Stimulated activated CD4-positive, alpha-beta T cell treated with anti-CD3 and anti-CD28 coated beads, Interleukin-2, amount 100 ng/mL, for 24 hours (primary cell): ENCODE data around the gene TMEM198.

Experiments used
- DNase-seq, 2 donors: peaks; one replicate each; pipeline ENCODE4 v3.0.0-alpha.2; 2020

Gene TMEM198

DNA sequence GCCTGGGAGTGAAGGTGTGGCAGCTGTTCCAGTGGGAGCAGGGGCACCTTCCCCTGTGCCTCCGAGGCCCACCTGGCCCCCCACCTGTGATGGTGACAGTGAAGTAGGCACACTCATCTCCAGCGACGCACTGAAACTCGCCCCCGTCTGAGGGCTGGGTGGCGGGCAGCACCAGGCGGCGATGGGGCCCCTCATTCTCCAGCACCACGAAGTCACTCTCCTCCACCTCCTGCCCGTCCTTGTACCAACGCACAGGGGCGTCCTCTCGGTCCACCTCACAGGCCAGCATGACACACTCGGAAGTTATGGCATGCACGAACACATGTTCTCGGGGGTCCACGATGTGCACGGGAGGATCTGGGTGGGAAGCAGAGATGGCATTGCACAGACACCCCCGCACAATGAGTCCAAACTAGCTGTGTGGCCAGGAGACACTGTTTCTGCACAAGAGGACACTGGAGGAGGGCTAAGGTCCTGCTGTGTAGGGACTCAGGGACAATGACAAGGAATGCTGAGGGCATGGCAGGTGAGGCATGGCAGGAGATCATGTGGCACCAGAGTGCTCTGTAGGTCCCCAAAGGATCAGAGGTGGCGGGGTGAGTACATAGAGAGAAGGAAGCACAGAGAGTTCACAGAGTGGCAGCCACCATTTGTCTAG, 19.6 kb downstream of the TMEM198 start:
- DNase-seq = no peak

DNA sequence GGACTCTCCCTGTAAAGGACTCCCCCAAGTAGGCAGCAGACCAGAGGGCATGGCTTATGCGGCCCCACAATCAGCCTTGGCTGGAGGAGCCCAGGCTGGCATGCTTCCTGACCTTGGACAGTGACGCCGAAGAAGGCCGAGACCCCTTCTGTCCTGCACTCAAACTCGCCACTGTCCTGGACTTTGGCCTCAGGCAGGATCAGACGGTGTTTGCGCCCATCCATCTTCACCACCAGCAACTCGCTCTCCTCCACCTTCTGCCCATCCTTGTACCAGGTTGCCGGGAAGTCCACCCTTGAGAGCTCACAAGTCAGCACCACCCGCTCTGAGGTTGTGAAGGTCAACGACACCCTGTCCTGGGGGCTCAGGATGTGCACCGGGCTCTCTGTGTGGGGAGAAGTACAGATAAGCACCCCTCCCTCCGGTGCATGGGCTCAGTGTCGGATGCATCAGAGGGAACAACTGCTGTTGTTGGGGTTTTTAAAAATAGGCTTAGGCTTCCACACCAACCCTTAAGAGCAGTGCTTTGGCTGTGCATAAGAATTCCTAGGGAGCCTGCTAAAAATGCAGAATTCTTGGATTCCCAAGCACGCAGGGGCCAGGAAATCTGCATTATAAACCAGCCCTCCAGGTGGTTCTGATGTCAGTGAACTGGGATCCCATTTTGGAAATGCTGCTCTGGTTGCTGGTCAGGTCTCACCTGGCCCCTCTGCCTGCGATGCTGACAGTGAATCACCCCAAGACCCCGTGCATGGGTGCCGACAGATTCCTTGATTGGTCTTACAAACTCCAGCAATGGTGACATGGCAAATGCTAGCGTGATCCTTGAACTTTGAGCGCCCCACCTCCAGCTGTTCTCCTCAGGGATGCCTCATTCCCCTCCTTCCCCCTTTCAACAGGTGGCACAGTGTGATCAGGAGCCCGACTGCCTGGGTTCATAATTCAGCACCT, 21.6 kb downstream of the TMEM198 start:
- DNase-seq = no peak

DNA sequence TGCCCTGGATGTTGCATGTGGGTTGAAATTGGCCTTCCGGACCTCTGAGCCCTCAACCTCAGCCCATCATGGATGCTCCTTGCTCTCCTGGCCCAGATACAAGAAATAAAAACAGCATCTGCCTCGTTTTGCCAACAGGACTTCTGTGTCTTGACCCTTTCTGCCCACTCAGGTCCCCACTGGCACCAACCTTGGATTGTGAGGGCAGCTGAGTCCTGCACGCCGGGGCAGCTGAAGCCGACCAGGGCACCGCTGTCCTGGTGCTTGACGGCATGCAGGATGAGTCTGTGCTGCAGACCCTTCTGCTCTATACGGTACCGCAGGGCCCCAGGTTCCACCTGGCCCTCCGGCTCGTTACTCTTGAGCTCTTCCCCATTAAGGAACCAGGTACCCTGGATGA, 22.8 kb downstream of the TMEM198 start:
- DNase-seq = no peak

DNA sequence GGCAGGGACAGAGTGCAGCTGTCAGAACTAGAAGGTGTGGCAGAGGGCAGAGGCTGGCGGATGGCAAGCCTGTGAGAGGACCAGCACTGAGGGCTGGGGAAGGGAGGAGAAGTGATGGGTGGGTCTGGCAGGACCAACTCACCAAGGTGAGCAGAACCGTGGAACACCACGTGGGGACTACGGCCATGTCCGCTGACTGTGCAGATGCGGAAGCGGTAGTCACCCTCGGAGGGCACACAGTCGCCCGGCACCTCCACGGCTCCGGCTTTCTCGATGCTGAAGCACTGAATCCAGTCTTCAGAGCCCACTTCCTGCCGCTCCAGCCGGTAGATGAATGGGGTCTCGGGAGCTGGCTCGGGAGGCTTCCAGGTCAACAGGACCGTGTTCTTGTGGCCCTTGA, 23.3 kb downstream of the TMEM198 start:
- DNase-seq = no peak

DNA sequence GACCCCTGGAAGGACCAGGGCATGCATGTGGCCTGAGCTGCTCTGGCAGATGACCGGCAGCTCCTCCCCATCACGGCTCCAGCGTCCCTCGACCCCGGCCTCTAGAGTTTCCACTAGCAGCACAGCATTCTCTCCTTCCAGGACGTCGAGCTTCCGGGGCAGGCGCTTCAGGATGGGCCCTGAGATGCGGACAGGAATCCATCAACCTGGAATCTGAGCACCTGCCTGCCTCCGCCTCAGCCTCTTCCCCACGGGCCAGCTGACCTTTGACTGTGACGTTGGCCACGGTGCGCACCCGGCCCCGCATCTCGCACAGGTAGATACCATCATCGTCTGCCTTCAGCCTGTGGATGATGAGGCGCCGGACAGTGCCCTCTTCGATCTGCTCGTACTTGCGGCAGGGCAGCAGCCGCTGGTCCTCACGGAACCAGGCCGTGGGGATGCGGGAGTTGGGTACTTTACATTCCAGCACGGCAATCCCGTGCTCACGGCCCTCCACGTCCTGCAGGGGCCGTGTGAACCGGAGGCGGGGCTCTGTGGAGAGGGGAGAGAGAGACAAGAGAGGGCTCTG, 24.0 kb downstream of the TMEM198 start:
- DNase-seq = no peak

DNA sequence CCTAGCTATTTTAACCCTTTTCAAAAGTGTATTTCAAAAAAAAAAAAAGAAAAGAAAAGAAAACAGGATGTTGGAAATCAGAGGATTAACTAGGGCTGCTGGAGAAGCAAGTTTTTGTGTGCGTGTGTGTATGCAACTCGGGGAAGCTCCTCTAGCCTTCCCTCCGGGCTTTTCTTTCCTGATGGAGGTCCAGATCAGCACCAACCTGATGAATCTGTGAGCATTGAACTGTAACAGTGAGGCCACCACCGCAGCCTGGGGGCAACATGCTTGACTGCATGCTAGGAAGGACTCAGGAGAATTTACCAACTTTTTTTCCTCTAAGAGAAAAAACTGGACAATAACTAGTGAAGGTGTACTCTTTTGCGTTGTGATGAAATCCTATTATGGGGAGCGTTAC, 25.2 kb downstream of the TMEM198 start:
- no peak for DNase-seq

DNA sequence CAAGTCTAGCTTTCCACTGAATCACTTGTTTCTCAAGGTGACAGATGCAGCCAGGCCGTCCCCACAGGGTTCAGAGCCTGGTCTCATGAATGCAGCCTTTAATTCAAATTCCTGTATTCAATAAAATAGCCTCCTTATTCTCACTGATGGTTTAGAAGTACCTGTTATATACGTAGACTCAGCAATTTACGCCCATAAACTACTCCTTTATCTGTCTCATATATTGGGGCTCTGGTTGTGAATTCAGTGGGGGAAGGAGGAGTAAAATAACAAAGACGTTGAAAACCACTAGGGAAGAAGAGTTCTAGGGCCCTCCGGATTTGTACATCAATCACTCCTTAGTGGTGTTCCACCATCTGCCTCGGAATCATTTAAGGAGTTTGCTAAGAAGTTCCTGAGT, 25.8 kb downstream of the TMEM198 start:
- no peak for DNase-seq

DNA sequence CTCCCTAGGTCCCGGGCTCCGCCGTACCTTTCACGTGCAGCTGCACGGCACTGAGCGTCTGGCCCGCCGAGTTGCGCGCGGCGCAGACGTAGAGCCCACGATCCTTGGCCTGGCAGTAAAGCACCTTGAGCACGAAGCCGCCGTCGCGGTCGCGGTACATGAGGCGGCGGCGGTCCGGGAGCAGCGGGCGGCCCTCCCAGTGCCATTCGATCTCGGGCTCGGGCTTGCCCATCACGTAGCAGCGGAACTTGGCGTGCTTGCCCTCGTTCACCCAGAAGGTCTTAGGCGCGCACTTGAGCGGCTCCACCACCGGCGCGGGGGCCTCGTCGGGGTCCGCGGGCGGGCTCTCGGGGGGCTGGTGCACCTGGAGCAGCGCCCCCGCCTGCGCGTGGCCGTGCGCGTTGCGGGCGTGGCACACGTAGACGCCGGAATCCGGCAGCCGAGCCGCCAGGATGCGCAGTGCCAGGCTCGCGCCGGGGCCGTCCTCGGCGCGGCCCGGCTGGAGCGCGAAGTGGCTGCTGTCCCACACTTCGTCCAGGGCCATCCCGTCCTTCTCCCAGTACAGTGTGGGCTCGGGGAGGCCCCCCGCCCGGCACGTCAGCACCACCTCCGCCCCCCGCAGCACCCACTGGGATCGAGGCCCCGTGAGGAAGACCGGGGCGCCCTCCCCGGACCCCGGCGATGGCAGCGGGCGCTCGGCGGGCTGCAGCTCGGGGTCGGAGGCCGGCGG, 26.5 kb downstream of the TMEM198 start:
- peak in 1 of 2 donors; percentile 36 for DNase-seq

DNA sequence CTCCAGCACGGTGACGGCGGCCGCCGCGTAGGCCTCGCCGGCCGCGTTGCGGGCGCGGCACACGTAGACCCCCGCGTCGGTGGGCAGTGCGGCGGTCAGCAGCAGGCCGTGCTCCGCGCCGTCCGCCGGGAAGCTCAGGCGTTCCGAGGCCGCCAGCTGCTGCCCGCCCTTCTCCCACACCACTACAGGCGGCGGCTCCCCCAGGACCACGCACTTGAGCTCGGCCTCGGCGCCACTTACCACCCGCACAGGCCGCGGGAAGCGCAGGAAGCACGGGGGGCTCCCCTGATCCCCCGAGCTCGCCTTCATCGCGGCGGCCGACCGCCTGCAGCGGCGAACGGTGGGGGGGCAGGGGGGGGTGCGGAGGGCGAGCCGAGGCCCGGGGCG, 27.1 kb downstream of the TMEM198 start:
- peak in 1 of 2 donors; percentile 19 for DNase-seq

DNA sequence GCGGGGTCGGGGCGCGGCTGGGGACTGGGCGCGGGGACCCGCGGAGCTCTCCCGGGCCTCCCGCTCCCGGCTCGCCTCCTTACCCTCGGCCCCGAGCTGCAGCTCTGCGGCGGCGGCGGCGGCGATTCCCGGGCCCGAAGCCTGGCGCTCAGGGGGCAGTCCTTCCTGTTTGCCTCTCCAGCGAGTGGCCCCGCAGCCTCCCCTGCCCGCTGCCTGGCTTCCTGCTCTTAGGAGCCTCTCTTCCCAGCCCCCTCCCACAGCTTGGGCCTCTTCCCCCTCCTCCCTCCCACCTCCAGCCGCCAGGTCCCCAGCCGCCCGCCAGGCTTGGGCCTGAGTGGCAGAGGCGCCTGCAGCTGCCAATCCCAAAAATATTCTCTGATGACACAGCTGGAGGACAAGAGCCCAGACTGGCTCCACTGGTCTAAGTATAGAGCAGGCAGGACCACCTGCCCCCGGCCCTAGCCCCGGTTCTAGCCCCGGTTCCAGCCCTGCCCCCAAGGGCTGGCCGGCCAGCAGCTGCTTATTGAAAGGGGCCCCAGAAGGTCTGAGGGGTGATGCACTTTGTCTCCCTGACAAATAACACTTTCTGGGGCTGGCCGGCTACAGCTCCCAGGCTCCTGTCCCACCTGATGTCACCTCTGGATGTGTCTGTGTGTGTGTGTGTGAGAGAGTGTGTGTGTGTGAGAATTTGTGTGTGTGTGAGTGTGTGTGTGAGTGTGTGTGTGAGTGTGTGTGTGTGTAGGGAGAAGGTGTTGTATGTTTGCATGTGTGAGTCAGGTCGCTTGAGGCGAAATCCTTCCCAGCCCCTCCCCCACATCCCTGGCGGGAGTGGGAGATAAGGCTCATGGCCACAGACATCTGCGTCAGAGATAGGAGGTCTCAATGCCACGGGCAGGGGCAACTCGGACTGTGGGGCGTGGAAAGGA, 27.7 kb downstream of the TMEM198 start, which contains the start of gene OBSL1:
Gene OBSL1 (minus strand): TSS at position 229 of the 926 bp plus-strand sequence. CDS start 307 bp downstream, outside the sequence.
- peak in 1 of 2 donors; percentile 31 for DNase-seq

DNA sequence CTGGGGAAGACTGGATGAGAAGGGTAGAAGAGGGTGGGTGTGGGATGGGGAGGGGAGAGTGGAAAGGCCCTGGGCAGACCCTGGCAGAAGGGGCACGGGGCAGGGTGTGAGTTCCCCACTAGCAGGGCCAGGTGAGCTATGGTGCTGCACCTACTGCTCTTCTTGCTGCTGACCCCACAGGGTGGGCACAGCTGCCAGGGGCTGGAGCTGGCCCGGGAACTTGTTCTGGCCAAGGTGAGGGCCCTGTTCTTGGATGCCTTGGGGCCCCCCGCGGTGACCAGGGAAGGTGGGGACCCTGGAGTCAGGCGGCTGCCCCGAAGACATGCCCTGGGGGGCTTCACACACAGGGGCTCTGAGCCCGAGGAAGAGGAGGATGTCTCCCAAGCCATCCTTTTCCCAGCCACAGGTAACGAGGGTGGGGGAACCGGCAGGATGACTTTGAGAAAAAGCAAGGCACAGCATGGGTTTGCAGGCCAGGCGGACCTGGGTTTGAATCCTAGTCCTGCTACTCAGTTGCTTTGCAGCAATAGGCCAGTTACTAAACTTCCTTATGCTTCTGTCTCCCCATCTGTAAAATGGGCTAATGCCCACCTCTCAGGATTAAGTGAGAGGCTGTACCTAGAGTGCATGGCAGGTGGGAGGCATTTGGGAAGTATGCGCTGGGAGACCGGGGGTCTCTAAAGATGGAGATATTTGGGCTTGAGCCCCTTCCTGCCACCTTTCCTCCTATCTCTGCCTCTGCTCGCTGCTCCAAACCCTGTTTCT, 28.6 kb downstream of the TMEM198 start, which contains the start of gene INHA:
Gene INHA (plus strand): TSS at position 74 of the 765 bp plus-strand sequence. CDS start 65 bp downstream, at position 139.
- DNase-seq = no peak

DNA sequence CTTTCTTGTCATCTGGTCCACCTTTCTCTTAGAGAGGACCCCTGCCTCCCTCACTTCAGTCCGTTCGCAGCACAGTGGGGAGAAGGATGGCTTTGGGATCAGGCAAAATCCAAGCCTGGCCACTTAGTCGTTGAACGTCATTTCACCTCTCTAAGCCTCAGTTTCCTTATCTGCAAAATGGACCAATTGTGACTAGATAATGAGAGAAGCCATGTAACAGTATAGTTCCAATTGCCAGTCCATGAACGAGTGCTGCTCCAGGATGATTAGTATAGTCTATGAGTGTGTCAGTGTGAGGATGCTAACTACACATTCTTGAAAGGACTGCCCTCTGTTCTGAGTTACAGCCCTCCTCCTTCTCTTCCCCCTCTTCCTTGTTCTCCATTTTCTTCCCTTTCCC, 29.3 kb downstream of the TMEM198 start:
- no peak for DNase-seq

DNA sequence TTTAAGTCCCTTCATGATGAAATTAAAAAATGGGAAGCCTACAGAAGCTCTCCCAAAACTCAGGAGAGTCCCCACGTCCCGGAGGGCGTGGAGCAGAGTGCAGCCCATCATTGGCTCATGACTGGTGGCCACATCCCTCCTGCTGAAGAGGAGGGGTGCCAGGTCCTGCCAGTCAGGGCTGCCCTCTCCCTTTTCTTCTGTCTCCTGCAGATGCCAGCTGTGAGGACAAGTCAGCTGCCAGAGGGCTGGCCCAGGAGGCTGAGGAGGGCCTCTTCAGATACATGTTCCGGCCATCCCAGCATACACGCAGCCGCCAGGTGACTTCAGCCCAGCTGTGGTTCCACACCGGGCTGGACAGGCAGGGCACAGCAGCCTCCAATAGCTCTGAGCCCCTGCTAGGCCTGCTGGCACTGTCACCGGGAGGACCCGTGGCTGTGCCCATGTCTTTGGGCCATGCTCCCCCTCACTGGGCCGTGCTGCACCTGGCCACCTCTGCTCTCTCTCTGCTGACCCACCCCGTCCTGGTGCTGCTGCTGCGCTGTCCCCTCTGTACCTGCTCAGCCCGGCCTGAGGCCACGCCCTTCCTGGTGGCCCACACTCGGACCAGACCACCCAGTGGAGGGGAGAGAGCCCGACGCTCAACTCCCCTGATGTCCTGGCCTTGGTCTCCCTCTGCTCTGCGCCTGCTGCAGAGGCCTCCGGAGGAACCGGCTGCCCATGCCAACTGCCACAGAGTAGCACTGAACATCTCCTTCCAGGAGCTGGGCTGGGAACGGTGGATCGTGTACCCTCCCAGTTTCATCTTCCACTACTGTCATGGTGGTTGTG, 30.9 kb downstream of the TMEM198 start:
- no peak for DNase-seq

DNA sequence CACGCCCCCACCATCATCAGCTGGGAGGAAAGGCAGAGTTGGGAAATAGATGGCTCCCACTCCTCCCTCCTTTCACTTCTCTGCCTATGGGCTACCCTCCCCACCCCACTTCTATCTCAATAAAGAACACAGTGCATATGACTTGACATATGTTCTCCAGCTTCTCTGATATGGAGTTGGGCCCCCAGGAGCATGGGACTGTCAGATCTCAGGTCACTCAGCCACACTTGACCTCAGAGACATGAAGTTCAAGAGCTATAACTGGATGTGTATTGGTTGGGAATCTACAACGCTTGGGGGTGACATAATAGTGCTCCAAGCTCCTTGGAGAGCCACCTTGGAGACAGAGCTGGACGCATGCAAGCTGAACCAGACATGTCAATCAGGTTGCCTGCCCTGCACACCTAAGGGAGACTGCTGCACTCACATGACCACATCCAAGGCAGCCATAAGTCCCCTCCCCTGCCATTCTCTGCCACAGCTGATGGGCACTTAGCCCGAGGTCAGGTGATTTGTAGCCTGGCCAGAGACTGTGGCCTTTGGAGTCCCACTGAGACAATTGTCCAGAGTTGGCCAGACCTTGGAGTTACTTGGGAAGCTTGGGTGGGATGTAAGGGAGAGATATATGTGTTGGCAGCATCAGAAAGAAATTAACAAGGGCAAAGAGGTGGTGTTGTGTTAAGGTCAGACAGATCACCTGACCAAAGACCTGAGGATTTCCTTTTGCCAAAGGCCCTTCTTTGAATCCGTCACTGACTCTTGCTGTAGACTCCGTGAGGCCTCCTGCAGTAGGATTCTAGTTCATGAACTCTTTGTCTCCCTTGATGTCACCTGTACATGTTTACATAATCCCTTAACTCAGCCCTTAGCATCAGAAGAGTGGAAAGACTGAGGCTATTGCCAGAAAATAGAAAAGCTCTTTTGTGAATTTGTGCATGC, 32.0 kb downstream of the TMEM198 start:
- no peak for DNase-seq

DNA sequence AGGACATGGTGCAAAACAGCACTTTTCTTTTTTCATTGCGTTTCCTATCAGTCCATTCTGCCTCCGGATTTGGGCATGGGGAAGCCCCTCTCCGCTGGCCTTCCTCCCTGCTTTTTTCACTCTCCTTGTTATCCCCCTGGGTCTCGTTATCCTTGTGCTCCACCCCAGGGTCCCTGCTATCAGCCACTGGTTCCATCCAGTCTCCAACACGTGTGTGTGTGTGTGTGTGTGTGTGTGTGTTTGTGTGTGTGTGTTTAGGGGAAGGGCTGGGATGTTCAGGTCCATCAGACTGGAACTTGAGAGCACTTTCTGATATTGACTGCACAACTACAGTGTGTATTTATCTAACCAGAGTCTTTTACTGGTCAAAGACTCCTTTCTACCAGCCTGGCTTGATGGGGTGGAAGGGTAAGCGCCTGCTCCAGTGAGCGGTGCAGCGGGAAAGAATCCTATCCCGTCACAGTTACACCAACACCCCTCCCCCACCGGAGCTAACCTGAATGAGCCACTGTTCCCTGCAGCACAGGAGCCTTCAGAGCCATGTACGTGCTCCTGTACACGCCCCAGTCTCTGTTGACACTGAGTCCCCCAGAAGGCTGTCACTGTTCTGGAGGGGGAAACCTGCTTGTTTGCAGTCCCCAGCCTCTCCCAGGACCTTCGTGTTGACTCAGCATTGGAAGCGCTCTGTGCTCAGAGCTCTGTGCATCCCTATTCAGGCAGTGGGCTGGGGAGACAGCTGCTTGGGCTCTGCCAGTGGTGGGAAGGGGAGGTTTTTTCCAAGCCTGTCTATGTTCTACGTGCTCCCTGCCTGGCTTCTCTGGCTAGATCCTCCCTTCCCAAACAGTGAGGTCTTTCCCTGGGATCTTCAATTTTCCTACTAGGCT, 32.9 kb downstream of the TMEM198 start:
- no peak for DNase-seq

DNA sequence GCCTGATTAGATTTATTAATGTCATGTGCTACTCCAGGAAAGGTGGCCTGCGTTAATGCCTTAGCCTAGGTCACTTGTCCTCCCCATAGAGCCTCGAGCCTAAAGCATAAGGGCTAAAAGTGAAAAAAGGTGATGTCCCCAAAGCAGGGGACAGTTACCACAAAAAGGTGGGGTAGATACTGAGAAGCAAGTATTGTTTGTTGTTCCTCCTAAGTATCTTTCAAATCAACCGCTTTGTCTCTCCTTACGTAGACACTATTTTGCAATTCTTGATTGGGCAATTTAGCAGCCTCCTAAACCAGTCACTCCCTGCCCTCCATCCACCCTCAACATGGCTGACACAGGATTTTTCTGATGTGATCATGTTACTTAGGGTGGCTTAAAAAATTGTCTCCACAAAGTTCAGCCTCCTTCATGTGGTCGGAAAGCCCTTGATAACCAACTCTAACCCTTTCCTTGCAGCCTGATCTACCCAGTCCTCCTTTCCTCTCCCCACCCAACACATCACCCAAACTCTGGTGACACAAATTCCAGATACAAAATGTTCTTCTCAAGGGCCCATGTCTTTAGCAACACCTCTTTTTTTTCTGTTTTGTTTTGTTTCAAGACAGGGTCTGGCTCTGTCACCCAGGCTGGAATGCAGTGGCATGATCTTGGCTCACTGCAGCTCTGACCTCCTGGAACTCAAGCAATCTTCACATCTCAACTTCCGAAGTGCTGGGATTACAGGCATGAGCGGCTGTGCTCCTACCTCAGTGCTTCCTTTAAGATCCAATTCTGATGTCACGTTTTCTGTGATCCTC, 35.2 kb downstream of the TMEM198 start:
- DNase-seq = no peak

DNA sequence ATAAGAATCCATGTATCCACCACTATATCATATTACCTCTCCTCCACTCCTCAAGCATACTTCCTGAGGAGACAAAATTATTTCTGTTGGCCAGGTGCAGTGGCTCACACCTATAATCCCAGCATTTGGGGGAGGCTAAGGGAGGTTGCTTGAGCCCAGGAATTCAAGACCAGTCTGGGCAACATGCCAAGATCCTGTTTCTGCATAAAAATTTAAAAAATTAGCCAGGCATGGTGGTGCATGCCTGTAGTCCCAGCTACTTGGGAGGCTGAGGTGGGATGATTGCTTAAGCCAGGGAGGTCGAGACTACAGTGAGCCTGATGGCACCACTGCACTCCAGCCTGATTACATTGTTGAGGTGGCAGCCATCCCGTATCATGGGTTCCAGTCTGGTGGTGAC, 37.5 kb downstream of the TMEM198 start:
- no peak for DNase-seq
